Activated CD8-positive, alpha-beta memory T cell treated with anti-CD3 and anti-CD28 coated beads for 4 hours (primary cell): ENCODE results near the gene KCTD11.

Source experiments
- DNase-seq, 2 donors: peaks; one replicate each; pipeline ENCODE4 v3.0.0-alpha.2; 2020; ENCODE audit warnings: low read depth in 2 of 2

The KCTD11 gene

DNA sequence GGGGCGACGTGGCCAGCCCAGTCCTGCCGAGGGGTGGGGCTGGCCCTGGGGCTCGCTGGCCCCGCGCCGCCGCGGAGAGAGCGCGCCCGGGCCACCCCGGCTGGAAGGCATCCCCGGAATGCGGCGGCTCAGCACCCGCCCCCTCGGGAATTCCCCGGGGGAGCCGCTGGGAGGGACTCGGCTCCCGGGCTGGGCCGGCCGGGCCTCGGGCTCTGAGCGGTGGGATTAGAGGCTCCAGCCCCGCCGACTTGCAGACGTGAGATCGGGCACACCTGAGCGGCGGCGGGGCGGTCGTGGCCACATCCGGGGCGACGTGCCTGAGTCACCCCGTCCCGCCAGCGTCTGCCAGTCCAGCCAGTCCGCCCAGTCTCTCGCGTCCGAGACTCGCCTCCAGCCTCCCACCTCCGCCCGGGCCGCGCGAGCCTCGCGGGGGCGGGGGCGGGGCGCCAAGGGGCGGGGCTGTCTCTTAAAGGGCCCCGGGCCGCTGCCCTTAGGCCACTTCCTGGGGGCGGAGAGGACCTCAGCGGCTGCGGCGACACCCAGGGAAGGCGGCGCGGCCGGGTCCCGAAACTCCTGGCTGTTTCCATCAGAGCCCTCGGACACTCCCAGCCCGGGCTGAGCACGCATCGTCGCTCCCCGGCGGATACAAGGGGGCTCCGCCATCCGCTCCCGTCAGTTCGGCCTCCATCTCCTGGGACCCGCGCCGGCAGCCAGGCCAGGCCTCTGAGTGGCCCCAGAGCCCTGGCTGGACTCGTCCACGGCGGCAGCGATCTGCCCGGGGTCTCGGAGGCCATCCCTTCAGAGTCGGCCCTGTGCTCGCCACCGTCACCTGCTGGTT lies at the start of gene KCTD11:
Gene KCTD11, plus strand, starts transcription at position 498 of the 838 bp plus-strand sequence.
- DNase-seq, result peak; percentile 47 to 66

DNA sequence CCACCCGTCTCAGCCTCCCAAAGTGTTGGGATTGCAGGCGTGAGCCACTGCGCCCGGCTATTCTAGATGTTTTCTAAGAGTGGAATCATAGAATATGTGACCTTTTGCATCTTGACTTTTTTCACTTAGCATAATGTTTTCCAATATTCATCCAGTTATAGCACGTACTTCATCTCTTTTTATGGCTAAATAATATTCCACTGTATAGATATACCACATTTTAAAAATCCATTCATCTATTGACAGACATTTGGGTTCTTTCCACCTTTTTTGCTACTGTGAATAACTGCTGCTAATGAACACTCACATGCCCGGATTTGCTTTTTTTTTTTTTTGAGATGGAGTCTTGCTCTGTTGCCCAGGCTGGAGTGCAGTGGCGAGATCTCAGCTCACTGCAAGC lies 47.8 kb upstream of the KCTD11 start:
- no peak for DNase-seq

DNA sequence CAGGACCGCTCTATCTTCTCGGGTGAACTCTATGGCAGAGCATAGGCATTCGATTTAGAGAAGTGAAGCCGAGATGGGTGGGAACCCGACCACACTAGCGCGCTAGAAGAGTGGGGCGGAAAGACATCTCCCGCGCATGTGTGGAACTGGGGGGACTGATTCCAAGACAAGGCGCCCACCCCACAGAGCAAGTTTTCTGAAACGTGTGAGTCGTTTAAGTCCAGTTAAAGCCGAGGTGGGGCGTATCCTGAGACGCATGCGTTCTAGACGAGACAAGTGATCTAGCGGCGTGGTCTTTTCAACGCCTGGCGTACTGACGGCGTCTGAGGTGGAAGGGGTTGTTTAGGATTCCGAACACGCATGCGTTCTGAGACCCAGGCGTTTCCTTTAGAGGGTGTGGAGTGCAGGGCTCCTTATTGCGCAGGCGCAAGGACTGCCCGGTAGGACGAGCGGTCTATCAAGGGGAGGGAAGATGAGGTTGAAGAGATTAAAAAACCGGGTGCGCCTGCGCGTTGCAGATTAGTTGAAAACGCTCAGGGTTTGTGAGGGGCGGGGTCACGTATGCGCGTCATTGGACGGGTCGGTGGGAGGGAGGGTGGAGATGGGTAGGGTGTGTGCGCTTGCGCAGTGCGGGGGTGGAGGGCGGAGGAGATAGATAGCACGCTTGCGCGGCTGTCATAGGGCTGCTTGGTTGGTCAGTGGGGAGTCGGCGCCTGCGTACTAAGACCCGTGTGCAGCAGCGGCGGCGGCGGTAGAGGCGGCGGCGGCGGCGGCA lies 44.9 kb upstream of the KCTD11 start, which contains the start of gene EIF5A:
Gene EIF5A, plus strand, starts transcription at position 718 of the 775 bp plus-strand sequence. CDS start 2,008 bp downstream, outside the sequence.
- peak; percentile 100 for DNase-seq

DNA sequence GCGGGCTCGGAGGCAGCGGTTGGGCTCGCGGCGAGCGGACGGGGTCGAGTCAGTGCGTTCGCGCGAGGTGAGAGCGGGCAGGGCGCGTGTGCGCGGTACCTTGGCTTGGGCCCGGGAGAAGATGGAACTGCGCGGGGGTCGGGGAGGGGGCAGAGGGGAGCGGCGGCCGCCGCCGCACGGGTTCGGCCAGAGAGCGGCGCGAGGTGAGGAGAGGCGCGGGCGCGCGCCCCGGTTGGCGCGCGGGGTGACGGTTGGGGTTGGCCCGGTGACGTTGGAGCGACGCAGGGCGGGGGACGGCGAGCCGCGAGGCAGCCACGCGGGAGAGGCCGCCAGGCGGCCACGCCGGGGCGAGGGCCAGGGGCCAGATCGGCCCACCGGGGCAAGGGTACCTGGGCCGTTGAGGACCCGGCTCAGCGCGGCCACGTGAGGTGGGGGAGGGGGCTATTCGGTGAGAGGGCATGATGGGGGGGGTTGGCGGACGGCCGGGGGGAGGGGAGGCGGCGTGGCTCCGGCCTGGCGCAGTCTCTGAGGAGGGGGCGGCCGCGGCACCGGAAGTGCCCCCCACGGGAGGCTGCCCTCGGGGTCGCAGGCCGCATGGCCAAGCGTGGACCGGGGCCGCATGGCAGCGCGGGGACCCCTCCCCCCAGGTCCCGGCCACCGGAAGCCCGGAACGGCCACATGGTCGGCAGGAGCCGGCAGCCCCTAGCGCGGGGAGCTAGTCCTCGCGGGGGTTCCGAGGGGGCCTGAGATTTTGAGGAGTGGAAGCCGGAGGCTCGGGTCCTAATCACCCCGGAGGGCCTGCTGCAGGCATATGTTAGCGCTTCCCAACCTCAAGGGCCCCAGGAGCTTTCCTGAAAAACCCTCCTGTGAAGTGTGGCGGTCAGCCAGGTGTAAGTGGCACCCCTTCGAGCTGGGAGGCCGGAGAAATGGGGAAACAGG lies 44.0 kb upstream of the KCTD11 start:
- no peak for DNase-seq

GRCh38 chr17:7308625-7309433 lies 43.1 kb upstream of the KCTD11 start:
- peak; percentile 77 to 88 for DNase-seq

- no peak for DNase-seq
Observed at GRCh38 chr17:7309628-7310027, 42.3 kb upstream of the KCTD11 start.

DNA sequence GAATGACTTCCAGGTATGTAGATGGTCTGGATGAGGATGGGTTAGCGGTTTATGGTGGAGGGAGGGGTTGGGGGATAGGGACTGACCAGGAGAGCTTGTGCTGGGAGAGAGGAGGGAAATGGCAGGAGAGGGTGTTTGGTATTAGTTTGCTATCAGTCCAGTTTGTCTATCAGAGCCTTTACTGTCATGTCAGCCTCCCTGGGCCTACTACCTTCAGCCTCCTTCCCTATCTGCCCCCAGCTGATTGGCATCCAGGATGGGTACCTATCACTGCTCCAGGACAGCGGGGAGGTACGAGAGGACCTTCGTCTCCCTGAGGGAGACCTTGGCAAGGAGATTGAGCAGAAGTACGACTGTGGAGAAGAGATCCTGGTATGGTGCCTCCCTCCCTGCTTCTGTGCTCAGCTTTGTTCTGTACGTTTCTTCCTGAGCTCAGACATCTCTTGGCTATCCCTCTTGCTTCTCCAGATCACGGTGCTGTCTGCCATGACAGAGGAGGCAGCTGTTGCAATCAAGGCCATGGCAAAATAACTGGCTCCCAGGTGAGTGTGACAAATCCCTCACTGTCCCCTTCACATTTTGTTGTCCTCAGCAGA lies 40.8 kb upstream of the KCTD11 start:
- no peak for DNase-seq

DNA sequence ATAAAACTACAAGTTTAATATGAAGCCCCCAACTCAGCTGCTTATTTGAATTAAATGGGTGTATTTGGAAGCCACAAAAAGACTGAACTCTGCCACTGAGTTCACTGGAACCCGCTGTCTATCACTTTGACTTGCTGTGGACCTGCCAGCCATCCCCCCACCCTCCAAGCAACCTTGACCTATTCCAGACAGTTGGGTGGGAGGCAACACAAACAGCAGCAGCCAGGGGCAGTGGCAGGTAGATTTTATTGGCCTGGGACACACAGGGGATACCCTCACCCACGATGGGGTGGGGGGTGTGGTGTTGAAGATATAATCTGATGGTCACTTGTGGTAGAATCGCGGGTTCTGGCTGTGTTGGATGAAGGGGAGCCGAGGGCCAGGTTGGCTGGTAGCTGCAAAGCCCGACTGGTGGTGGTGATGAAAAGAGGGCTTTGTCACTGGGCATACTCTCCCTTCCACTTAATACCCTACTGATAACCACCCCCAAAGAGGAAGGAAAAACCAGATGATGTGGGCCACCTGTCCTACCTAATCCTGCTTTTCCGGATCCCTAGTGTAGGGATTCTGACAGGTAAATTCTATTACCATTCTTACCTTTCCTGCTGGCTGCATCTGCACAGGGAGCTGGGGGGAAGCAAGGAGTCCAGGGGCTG lies 39.4 kb upstream of the KCTD11 start:
- no peak for DNase-seq

DNA sequence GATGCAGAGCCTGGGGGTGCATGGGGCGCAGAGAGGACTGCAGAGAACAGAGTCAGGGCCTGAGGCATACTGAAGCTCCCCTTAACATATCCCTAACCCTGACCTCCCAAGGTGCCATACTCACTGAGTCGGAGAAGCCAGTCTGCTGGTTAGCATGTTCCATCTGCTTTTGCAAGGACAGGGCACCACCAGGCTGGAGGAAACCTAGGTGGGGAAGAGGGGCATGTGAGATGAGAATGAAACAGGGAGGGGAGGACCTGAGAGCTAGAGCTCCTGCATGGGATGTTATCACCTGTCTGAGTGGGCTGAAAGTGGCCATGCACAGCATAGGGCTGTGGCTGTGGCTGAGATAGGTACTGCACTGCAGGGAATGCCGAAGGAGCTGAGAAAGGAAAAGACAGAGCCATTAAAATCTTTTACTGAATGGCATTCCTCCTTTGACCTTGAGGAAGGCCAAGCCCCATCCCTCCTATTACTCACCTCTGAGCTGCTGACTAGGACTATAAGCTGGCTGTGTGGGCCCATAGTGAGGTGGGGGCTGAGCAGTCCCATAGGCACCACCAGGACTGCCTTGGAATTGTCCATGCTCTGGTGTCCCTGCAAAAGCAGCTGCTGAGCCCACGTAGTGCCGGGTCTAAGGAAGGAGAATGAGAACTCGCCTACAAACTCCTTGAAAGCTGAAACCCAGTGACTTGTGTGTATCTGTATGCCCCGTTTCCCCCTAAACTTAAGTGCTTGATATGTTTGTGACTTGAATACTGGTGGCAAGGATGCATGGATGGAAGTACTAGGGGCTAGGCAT lies 38.7 kb upstream of the KCTD11 start:
- no peak for DNase-seq

- no peak for DNase-seq
Observed at GRCh38 chr17:7313890-7314718, 37.9 kb upstream of the KCTD11 start.

GRCh38 chr17:7314719-7315569 lies 37.0 kb upstream of the KCTD11 start, which contains the start of gene GPS2:
Gene GPS2, minus strand, starts transcription at chr17:7315360. Its CDS starts 308 bp downstream, at chr17:7315052.
- DNase-seq, result peak; percentile 82

GRCh38 chr17:7315570-7316235 lies 36.3 kb upstream of the KCTD11 start:
- DNase-seq, result no peak

- DNase-seq, result no peak
Observed at GRCh38 chr17:7317161-7317803, 34.7 kb upstream of the KCTD11 start.

DNA sequence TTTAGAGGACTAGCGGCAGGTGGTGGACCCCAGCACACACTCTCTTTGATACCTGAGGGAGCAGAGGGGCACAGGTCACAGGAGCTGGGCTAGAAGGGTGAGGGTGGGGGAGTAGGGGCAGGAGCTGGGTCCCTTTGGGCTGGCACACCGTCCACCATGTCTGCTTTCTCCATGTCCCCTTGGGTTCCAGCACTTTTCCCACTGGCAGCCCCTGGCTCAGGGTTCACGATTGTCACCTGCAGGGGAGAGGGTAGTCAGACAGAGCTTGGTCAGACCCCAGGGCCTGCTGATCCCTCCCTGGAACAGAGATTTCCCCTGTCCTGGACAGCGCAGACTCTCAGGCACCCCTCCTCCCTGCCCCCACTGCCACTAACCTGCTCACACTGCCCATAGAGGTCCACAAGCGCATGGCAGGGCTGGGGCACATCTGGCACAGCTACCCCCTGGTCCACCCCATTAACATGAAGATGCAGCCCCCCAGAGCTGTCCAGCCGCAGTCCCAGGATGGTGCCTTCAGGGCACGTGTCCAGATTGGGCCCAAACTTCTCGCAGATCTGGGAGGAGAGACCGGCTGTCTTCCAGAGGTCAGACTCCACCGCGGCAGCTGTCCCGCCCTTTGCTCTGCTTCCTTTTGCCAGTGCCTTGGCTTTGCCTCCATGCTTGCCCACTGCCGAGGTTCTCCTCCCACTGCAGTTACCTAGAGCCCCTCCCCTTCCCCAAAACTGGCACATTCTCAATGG lies 33.7 kb upstream of the KCTD11 start:
- DNase-seq, result no peak

DNA sequence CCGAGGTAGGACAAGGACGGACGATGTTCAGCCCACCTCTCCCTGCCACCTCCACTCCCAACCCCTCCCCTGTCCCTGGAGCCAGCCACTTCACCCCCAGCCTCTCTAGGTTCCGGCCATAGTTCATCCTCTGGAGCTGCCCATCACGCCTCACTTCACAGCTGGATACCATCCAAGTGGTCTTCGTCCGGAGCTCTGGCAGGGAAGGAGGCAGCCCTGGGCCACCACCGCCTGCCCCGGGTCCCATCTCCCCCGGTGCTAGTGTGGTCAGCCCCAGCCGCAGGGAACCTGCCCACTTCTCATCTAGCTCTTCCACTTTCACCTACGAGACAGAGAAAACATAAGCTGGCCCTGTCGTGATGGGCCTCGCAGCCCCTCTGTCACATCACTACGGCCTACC lies 30.5 kb upstream of the KCTD11 start:
- DNase-seq, result no peak
